GM19351 (cell line): ENCODE measurements around the gene CYBA.
"Not testable (repeated sequence)": the region's sequence is repeated elsewhere in the genome, so short reads cannot be mapped to it uniquely, and the experiment has no call there.

Experiments used
- ATAC-seq: cut with Tn5 transposase; IDR thresholded peaks from one replicate; pipeline ENCODE4 v1.9.1; 2021; ENCODE audit warnings: mild to moderate bottlenecking, moderate library complexity; ENCODE audit not compliant: unreplicated experiment

CYBA gene

DNA sequence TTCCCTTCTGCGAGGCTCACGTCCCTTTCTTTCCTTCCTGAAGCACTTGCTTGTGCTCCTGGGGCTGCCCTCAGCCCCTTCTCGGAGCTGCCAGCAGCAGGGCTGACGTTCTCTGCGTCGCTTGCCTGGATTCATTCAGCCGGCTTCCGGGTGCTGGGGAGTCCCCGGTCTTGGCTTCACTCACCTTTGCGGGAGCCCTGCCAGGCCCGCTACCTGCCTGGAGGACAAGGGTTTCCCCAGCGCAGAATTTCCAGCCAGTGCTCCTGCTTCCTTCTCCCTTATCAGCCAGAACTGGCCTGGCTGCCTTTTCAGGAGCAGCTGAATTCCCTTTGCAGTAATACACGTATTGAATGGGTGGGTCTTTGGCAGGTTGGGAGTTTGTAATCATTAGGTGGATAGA, 34.5 kb downstream of the CYBA start:
- no peak for ATAC-seq

DNA sequence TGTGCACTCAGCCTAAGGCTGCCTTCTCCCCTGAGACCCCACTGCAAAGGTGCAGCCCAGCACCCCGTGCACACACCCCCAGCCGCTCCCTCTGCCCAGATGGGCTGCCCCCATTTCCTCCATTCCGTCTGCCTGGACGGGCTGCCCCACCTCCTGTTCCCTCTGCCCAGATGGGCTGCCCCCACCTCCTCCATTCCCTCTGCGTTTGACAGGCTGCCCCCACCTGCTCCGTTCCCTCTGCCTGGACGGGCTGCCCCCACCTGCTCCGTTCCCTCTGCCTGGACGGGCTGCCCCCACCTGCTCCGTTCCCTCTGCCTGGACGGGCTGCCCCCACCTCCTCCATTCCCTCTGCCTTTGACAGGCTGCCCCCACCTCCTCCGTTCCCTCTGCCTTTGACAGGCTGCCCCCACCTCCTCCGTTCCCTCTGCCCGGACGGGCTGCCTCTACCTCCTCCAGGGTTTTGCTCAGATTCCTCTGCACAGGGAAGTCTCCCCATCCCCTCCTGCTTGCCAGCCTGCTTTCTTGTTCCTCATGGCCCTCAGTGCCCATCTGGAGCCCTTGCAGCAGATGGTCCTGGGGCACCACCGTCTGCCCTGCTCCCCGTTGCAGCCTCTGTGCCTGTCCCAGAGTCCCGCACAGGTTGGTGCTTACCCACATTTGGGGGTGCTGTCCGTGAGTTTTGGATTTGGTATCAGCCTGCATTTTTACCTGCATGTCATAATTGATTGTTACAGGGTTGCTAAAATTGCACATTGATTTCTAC, 35.9 kb downstream of the CYBA start:
- no peak for ATAC-seq

DNA sequence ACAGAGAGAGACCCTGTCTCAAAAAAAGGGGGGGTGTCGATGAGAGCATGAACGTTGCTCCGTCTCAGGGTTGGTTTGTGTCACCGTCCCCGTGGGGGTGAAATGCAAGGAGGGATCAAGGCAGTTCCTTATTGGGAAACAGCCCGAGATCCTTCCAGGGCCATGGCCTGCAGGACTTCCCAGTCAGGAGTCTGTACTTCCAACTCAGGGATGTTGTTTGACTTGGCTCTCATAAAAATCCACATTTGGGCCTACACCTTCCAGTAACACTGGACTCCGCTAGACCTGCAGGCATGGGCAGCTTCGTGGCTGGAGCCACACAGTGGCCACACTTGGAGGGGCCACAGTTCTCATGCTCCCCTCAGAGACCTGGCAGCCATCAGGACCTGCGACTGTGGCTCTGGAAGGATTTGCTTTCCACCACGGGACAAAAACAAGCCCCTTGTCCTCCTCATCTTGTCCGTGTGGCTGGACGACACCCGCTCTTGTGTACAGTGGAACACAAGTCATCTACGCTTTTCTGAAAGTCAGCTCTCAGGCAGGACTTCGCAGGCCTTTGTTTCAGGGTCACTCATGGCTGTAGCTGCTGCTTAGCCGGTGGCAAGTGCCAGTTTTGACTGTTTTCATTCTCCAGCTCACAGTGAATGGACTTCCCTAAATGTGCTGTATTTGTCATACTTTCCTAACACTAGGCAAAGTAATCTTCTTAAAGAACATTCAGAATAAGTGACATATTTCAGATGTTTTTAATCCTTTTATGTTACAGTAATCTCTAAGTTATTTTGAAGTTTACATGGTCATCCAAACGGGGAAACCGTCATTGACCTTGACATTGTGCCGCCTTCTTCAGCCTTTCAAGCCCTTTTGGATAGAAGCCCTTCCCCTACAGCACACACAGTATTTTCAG, 36.7 kb downstream of the CYBA start:
- no peak for ATAC-seq

DNA sequence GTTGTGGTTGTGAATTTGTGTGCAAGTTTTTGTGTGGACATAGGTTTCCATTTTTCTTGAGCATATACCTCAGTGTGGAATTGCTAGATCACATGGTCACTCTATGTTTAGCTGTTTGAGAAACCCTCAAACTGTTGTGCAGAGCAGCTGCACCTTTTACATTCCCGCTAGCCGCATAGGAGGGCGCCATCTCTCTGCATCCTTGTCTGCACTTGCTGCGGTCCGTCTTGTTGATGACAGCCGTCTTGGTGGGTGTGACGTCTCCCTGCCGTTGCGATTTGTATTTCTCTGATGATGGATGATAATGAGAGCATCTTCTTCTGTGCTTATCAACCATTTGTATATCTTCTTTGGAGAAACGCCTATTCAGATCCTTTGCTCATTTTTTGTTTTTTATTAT, 37.6 kb downstream of the CYBA start:
- no peak for ATAC-seq

DNA sequence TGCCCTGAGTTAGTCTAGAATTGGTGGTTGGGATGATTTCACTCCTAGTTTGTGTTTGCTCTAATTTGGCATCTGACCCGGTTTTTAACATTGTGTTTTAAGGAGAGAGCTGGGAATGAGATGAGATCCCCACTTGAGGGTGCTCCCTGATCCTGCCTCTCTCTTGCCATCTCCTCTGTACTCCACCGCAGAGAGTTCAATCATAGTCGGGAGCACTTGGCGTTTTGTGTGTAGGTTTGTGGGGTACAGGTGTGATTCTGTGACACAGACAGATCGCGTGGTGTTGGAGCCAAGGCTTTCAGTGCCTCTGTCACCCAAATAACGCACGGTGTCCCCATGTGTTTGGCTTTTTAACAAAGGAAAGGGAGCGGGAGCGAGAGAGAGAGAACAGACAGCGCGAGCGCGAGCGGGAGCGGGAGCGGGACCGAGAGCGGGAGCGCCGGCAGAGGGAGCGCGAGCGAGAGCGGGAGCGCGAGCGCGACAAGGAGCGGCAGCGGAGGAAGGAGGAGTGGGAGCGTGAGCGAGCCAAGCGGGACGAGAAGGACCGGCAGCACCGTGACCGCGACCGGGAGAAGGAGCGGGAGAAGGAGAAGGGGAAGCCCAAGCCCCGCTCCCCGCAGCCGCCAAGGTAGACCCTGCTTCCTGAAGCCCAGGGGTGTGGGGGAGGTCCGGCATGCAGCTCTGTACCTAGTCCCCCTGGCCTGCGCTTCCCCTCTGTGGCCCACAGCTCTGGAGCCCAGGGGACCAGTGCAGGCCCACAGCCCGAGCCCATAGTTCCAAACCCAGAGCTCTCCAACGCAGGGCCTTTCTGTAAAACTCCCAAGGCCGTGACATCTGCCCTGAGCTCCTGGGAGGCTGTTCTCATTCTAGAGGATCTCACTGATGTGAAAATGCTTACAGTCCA, 39.7 kb downstream of the CYBA start:
- no peak for ATAC-seq

DNA sequence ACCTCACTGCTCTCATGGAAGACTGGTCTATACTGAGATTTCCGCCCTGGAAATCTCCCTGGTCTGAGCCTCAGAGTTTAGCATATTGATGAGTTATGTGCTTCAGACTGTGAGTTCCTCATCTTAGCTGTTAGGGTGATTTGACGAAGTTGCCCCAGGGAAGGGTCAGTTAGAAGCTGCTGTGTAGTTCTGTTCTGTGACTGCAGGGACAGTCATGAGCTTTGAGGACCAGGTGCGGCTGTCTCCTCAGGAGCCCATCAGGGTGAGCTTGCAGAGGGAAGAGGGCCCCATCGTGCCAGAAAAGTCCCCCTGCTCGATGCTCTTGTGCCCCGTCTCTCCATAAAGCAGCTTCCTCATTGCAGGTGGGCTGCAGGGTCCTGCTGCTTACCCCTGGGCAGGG, 40.8 kb downstream of the CYBA start:
- no peak for ATAC-seq

DNA sequence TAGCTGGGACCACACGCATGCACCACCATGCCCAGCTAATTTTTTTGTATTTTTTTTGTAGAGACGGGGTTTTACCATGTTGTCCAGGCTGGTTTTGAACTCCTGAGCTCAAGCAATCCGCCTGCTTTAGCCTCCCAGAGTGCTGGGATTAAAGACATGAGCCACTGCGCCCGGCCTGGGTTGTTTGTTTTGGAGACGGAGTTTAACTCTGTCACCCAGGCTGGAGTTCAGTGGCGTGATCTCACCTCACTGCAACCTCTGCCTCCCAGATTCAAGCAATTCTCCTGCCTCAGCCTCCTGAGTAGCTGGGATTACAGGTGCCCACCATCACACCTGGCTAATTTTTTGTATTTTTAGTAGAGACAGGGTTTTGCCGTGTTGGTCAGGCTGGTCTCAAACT, 41.4 kb downstream of the CYBA start:
- ATAC-seq, result not testable (repeated sequence)

DNA sequence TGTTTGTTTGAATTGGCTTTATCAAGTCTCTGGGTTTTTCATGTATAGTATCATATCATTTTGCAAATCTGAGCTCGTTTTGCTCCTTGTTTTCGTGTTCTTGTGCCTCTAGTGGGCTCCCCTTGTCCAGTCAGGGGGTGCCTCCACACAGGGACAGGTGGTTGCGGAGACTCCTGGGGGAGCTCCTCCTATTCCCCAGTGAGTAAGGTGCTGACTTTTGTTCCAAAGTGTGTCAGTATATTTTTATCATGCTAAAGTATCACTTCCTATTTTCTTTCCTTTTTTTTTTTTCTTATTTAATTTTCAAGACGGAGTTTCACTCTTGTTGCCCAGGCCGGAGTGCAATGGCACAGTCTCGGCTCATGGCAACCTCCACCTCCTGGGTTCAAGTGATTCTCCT, 42.8 kb downstream of the CYBA start:
- ATAC-seq, result no peak

DNA sequence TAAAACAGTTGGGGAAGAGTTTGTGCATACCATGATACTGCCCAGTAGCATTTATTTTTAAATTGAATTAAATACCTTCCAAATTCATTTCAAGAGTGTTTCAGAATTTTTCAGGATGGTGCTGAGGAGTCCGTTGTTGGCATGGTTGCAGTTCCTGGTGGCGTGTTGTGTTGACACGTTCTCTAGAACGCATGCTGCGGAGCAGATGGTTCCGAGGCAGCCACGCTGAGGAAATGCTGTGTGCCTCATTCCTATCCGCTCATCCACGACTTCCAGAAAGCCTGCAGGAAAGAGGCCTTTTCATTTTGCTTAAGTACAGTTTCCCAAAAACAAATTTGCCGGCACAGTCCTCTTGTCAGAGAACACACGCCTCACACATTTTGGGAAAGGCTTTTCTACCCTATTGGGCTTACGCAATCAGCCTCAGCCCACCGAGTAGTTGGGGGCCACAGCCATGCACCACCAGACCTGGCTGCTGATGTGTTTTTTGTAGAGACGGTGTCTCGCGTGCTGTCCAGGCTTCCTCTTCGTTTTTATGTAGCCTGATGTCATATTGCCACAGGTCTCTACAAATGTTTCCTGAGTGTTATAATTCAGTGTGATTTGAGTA, 44.6 kb downstream of the CYBA start:
- ATAC-seq, result no peak

DNA sequence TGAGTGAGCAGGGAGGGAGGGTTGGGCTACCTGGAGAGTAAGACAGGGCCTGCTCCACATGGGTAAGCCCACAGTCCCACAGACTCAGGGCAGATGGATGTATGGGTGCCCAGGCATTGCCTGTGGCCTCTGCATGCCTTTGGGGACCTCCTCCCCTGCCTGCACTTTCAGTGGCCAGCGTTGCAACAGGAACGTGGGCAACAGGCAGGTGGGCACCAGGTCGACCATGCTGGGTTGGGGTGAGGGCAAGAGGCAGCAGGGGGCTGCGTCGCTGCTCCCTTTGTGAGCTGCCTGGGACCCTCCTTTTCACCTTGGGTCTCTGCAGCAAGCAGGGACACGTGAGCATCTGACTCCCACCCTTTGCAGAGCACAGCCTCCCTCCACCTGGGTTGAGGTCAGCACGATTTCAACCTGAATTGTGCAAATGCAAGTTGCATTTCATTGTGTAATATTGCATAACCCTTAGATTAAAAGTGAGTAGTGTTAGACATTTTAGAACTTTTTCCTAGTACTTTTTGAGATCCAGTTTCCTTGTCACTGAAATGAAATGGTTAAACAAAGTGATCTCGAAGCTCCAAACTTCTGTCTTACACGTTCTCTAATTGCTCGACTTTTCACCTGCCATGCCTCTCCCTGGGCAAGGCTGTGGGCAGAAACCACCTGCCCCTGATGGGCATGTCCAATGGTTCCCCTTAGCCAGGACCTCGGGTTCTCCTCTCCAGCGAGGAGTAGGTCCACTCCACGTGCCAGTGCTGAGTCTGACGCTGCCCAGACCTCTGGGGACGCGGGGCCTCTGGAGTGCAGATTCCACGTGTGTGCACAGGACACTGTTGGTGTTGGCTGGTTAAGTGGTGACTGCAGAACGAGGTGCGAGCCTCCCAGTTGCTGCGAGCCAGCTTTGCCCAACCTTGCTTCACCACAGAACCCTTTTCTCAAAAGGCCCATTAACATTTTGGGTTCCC, 45.4 kb downstream of the CYBA start:
- ATAC-seq, result no peak

DNA sequence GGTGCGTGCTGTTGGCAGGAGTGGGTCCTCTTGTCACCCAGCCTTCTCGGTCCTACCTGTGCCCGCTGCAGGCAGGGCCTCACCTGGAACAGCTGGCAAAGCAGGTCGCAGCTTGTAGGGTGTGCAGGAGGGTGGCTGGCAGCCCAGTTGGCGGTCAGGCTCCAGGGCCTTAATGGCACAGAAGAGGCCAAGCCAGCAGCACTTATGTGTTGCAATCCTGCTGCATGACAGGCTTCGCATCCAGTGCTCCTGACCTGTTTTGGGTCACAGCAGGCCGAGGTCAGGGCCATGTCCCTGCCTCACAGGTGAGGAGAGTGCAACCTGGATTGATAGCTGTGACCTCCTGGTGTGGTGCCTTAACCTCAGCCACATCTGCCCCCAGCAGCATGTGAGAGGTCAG, 48.8 kb downstream of the CYBA start:
- no peak for ATAC-seq

DNA sequence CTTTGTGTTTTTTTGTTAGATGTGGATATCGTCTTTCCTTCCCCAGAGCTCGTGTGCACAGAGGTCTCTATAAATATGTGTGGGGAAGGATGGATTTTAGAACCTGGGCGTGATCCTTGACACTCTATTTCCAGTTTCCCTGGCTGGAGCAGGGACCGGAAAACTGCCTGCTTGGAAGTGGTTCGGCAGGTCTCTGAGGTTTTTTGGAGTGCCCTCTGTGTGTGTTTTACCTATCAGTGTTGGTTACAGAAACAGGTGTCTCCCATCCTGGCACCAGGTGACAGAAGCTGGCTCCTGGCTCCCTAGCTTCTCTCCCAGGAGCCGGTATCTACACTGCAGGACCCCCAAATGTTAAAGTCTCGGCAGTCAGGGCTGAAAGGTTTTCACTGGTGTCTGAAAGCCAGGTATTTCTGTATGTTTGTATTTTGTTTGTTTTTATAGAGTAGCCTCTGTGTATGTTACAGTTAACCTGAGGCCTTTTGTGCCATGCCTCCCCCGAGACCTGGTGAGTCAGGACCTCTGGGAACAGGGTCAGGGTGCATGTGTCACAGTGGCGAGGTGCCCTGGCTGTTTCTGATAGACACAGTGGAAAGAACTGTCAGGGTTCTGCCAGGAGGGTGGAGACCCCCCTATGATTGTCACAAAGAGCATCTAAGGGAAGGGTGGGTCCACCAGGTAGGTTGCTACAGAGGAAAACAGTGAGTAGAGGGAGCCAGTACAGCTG, 49.4 kb downstream of the CYBA start:
- ATAC-seq, result no peak

DNA sequence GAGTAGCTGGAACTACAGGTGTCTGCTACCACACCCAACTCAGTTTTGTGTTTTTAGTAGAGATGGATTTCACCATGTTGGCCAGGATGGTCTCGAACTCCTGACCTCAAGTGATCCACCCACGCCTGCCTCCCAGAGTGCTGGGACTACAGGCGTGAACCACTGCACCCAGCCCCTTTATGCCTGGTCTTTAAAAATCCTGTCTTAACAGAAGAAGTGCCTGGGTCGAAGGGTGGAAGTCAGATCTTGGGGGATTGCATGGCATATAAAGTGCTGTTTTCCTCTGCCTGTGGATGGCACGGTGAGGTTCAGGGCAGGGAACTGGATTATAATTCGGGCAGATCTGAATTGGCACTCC, 50.3 kb downstream of the CYBA start:
- no peak for ATAC-seq

DNA sequence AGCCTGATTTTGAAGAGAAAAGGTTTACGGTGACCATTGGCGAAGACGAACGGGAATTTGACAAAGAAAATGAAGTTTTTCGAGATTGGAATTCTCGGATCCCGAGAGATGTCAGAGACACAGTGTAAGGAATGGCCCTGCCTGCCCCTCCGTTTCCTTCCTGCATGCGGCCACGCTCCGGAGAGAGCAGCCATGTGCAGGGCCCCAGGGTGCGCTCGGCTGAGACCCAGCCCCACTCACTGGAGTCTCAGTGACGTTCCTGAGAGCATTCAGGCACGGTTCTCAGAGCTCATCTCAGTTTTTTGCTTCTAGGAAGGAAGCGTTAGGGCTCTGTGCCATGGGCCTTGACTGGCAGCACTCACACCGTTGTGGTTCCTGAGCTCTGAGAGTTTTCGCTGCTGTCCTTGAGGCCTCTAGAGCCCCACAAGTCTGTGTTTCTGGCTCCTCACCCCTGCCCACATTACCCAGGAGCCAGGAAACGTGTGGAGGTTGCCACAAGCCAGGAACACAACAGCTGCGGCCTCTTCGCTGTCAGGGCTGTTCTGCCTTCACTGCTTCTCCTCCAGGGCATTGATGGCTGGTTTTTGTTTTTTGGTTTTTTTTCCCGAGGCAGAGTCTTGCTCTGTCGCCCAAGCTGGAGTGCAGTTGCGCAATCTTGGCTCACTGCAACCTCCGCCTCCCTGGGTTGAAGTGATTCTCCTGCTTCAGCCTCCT, 50.9 kb downstream of the CYBA start:
- no peak for ATAC-seq

DNA sequence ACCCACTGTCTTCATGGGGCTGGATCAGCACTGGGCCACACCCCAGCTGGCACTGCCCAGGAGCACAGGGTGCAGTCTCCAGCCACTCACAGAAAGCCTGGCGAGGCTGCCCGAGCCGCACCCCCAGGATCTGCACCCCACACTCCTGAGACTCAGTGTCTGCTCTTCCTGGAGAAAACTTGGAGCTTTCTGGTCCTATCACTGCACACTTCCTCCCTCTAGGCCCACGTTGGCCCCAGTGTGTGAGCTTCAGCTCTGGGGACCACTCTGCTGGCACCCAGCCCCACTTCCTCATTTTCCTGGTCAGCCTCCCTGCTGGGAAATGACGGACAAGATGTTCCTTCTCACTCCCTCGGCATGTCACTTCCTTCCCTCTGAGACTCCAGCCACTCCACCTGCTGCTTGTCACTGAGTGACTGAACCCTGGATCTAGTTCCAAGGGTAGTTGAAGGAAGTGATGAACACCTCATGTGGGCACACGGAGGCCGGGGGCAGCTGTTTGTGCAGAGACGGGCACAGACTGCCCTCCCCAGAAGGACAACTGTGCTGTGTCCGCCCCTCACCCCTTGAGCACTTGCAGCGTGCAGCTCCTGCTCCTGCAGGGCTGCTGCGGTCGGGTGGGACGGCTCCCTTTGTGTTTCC, 51.6 kb downstream of the CYBA start:
- ATAC-seq, result no peak

DNA sequence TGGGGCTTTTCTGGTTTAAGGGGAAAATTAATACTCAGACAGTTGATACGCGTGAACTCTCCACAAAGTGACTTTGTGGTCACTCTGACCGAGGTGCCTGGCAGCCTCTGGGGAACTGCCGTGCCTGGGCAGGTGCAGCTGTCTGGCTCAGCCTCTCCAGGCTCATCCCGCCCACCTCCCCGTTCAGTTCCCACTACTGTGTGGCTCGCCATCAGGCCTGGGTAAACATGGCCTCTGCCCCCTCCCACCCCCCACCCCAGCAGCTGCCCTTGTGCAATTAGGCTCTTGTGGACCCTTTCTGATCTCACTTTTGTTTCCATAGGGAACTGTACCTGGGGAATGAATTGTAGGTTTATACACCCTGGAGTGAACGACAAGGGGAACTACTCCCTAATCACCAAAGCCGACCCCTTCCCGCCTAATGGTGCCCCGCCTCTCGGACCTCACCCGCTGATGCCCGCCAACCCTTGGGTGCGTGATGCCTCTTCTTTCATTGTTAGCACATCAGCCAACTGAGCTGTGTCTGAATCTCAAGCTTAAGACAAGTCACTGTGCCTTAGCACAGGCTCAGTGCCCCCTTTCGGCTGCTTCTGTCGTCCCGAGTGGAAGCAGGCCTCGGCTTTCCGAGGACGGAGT, 52.9 kb downstream of the CYBA start:
- ATAC-seq, result no peak

DNA sequence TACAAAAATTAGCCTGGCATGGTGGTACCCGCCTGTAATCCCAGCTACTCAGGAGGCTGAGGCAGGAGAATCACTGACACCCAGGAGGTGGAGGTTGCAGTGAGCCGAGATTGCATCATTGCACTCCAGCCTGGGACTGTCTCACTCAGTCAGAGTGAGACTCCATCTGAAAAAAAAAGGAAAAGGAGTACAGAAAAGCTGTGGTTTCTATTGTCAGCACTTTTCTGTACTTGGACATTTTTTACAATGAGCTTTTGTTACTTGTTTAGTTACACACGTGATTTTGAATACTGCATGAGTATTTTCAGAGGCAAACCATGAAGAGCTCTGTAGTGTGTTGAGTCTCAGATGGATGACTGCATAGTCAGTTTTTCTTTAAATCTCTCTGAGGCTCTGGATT, 54.4 kb downstream of the CYBA start:
- ATAC-seq, result no peak

DNA sequence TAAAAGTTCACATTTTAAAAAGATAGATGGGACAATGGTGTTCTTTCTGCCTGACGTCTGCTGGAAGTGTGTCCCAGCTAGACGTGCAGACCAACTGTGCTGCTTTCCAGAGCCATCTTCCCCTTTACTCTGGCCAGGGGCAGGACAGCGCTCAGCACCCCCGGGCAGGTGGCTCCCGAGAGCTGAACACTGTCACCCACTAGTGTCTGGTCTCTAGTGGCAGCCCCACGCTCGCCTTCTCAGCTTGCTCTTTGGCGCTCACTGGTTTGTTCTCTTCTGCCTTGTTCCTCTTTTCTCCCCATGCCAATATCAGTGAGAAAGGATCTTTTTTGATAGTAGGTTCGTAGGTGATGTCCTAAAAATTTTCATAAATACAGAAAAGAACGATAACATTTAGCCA, 54.9 kb downstream of the CYBA start:
- no peak for ATAC-seq
